ENCODE results near the gene KLF3.

KLF3 gene

GRCh38 chr4:38743866-38744265, 79.9 kb downstream of the KLF3 start:
- no peak for DNase-seq (ENCODE audit: low read depth)

GRCh38 chr4:38745881-38746280, 81.9 kb downstream of the KLF3 start:
- DNase-seq (ENCODE audit: low read depth), result no peak

- no peak for DNase-seq (ENCODE audit: low read depth)
Observed at GRCh38 chr4:38747629-38748028, 83.6 kb downstream of the KLF3 start.

- no peak for DNase-seq (ENCODE audit: low read depth)
Observed at GRCh38 chr4:38749336-38749735, 85.3 kb downstream of the KLF3 start.

All from activated T-helper 9 cell treated with anti-CD3 and anti-CD28 coated beads, Interleukin-2, amount 50 U/mL, for 16 hours (primary cell).